Ramos (cell line): ENCODE data around the gene CDH4.

Experiments
- in situ Hi-C: fragments of 300-500 bp; cut with MboI; formaldehyde crosslinking; loops from one replicate; pipeline ENCODE4 v1.14.3; 2022; ENCODE audit warnings: low sequenced_read_pairs; ENCODE audit not compliant: unreplicated experiment

Gene CDH4

DNA sequence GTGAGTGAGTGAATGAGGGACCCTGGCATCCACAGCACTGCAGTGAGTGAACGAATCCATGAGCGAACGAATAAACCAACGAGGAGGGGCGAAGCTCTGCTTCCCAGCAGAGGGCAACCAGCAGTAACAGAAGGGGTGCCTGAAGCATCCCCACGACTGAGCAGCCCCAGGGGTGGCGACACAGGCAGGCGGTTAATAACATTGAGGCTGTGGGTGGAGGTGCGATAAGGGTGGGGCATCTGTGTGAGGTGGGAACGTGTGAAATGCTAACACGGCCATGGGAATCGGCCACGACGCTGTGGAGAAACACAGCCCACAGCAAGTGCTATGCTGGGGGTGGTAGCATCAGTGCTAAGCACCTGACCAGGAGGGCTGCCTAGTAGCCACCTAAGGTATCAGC, 737.7 kb downstream of the CDH4 start:
- in situ Hi-C loops = no loop called here
